Neural cell (in vitro differentiated cells): ENCODE data around the gene SLC12A8.

Experiments used
- CTCF ChIP-seq: fragments of 450-650 bp; IDR thresholded peaks from 2 replicates; pipeline ENCODE4 v1.5.1; 2014; ENCODE audit warnings: antibody characterized with exemption, mild to moderate bottlenecking, moderate library complexity; ENCODE audit not compliant: poor library complexity, severe bottlenecking
- MXI1 ChIP-seq: fragments of 450-650 bp; conservative IDR thresholded peaks from 2 replicates; pipeline ENCODE4 v1.6.1; 2014; ENCODE audit warnings: antibody characterized with exemption, mild to moderate bottlenecking; ENCODE audit not compliant: poor library complexity, severe bottlenecking
- POLR2AphosphoS5 ChIP-seq: IDR thresholded peaks from 2 replicates; pipeline ENCODE4 v1.6.1; 2012
- REST ChIP-seq: IDR thresholded peaks from 2 replicates; pipeline ENCODE4 v1.6.1; 2012; ENCODE audit warnings: borderline replicate concordance
- TAF1 ChIP-seq: IDR thresholded peaks from 2 replicates; pipeline ENCODE4 v1.6.1; 2012; ENCODE audit warnings: low read depth

DNA sequence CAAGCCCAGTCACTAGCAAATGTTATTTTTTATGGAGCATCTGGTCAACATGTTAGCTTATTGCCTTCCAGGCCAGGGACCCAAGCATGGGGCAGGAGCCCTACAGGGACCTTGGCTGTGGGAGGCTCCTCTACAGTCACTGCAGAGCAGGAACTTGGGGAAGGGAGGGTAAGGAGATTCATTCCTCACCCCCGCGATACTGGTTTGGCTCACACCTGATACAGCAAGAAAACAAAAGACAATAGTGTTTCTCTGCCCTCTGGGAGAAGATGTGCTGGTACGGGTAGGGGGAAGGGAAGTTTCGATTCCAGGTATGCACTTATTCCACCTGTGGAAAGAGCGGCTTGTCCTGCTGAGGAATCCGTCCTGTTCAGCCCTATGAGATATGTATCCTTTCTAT, 77.6 kb downstream of the SLC12A8 start:
- no peak for TF ChIP-seq CTCF
- TF ChIP-seq MXI1 = no peak
- no peak for TF ChIP-seq TAF1
- no peak for TF ChIP-seq POLR2AphosphoS5
- TF ChIP-seq REST = no peak
